HepG2 (cell line): ENCODE results near the gene EFCAB11. TPM values are rescaled to one million over a fixed set of nuclear protein-coding genes. Genes with fewer than 3 reads are reported as not detected.
A peak's percentile ranks its signal among the peaks of the same experiment; 100 is the strongest.

Source experiments
- DNMT1 ChIP-seq: sonication (generic); formaldehyde crosslinking; IDR thresholded peaks from 2 replicates; pipeline ENCODE4 v1.5.1; 2020; ENCODE audit warnings: mild to moderate bottlenecking, missing genetic modification reagents
- GABPB1 ChIP-seq: IDR thresholded peaks from 2 replicates; pipeline ENCODE4 v1.6.1; 2016; ENCODE audit warnings: mild to moderate bottlenecking, missing genetic modification reagents, moderate library complexity, missing compliant biosample characterization
- IRX3 ChIP-seq: sonication (generic); formaldehyde crosslinking; IDR thresholded peaks from 2 replicates; pipeline ENCODE4 v1.8.1; 2023; ENCODE audit warnings: mild to moderate bottlenecking, low read depth, missing genetic modification reagents, borderline replicate concordance
- NPAS2 ChIP-seq: sonication (generic); formaldehyde crosslinking; IDR thresholded peaks from 2 replicates; pipeline ENCODE4 v1.8.0; 2022; ENCODE audit warnings: mild to moderate bottlenecking, missing genetic modification reagents, borderline replicate concordance
- PHF20 ChIP-seq: sonication (generic); formaldehyde crosslinking; IDR thresholded peaks from 2 replicates; pipeline ENCODE4 v1.5.0; 2020; ENCODE audit warnings: mild to moderate bottlenecking, missing genetic modification reagents
- SALL1 ChIP-seq: sonication (generic); formaldehyde crosslinking; IDR thresholded peaks from 2 replicates; pipeline ENCODE4 v1.8.0; 2022; ENCODE audit warnings: mild to moderate bottlenecking, missing genetic modification reagents
- SRSF1 ChIP-seq: fragments of 200-400 bp; formaldehyde crosslinking; optimal IDR thresholded peaks from 2 replicates; pipeline ENCODE3; 2017; ENCODE audit warnings: mild to moderate bottlenecking, low read depth, low read length, moderate library complexity
- SRSF9 ChIP-seq: fragments of 200-400 bp; formaldehyde crosslinking; IDR thresholded peaks from 2 replicates; pipeline ENCODE4 v1.6.1; 2018; ENCODE audit warnings: borderline replicate concordance, mild to moderate bottlenecking, low read depth, low read length; ENCODE audit not compliant: insufficient read depth, poor library complexity, severe bottlenecking
- TP53 ChIP-seq: sonication (generic); formaldehyde crosslinking; conservative IDR thresholded peaks from 2 replicates; pipeline ENCODE4 v1.4.0; 2020; ENCODE audit warnings: missing genetic modification reagents
- TRIM24 ChIP-seq: sonication (generic); formaldehyde crosslinking; IDR thresholded peaks from 2 replicates; pipeline ENCODE4 v1.8.0; 2022; ENCODE audit warnings: mild to moderate bottlenecking, missing genetic modification reagents
- U2AF1 ChIP-seq: fragments of 200-400 bp; formaldehyde crosslinking; optimal IDR thresholded peaks from 2 replicates; pipeline ENCODE3; 2017; ENCODE audit warnings: mild to moderate bottlenecking, low read depth, low read length
- ZNF124 ChIP-seq: sonication (generic); formaldehyde crosslinking; IDR thresholded peaks from 2 replicates; pipeline ENCODE4 v1.4.0; 2020; ENCODE audit warnings: missing genetic modification reagents
- ZNF205 ChIP-seq: IDR thresholded peaks from 2 replicates; pipeline ENCODE4 v1.6.1; 2018; ENCODE audit warnings: missing biosample characterization, missing genetic modification reagents
- ZNF460 ChIP-seq: sonication (generic); formaldehyde crosslinking; IDR thresholded peaks from 2 replicates; pipeline ENCODE4 v1.5.1; 2020; ENCODE audit warnings: missing genetic modification reagents, mild to moderate bottlenecking, borderline replicate concordance
- polyA plus RNA-seq, 8 experiments: library from polyadenylated mRNA; depleted of rRNA in 3 of 8; stranded (reverse) in 7 of 8; unstranded in 1 of 8; fragments of >200 nt; fragmentation: Illumina TruSeq in 4 of 8; extraction: Trizol in 4 of 8; gene quantifications; 2 replicates each; pipeline versions ENCODE4 v1.2.1 to v1.2.3, GENCODE V29; 2011 to 2016; ENCODE audit warnings: low read depth in 4 of 8, missing spikeins in 1 of 8, mixed read lengths in 1 of 8; ENCODE audit not compliant: insufficient read depth in 1 of 8
- total RNA-seq, 5 experiments: library from RNA; depleted of rRNA; stranded (reverse); fragments of >200 nt; fragmentation: Illumina TruSeq; extraction: Trizol; gene quantifications; 2 replicates each; pipeline ENCODE4 v1.2.3, GENCODE V29; 2016; ENCODE audit warnings: low read depth in 1 of 5
- TF ChIP-seq, protein P1 (sequence below): fragments of 450-650 bp; IDR thresholded peaks from 2 replicates; pipeline ENCODE4 v1.6.1; 2017; ENCODE audit warnings: mild to moderate bottlenecking
- TF ChIP-seq, protein P2 (sequence below): sonication (generic); formaldehyde crosslinking; IDR thresholded peaks from 2 replicates; pipeline ENCODE4 v1.4.0; 2020; ENCODE audit warnings: missing genetic modification reagents
- TF ChIP-seq, protein P3 (sequence below): sonication (generic); formaldehyde crosslinking; IDR thresholded peaks from 2 replicates; pipeline ENCODE4 v1.4.0; 2020; ENCODE audit warnings: missing genetic modification reagents, borderline replicate concordance

The EFCAB11 gene
- total and polyA plus RNA-seq, 2 of the 13 experiments (the other 11 are each of a cell fraction or from before 2014, with no cell fraction given), result 8.2 to 31.5 TPM

DNA sequence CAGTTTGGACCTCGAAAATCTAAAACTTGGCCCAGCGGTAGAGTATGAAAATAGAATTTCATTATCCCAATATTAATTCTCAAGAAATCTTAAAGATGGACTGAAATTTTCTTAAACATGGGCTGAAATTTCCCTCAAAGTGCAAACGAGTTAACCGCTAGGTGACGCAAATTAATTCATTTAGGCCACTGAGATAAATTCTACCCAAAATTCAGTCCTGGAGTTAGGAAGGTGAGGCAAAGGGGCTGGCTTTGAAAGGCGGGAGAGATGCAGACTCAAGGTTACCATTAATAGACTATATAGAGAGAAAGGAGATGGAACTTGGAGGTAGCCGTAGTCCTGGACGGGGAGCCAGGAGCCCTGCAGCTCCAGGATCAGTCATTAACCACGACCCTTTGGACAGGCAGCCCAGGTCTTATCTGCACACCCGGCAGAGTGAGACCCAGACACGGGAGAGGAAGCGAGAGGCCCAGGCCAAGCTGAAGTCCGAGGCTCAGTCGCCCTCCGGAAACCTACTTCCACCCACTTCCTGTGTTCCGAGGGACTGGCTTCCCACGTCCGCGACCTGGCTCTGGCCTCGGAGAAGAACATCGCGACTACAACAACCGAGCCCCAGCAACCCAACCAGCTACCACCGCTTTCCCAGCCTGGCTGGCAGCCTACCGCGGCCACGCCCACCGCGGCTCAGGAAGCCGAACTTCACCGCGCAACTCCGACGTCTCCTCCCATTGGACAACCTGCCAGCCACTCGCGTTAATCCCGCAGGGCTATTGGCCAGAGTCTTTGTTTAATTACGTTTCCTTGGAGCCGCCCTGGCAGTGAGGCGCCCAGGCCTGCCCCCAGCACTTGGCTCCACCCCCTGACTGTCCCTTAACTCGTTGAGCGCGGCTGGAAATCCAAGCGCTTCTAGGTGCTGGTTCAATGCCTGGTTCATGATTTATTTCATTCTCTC lies at the start of gene EFCAB11 (continued):
- peak; percentile 79 for TF ChIP-seq PHF20 (CRISPR knock-in tag)
- TF ChIP-seq ZNF460 (CRISPR knock-in tag), result no peak
- TF ChIP-seq, protein P1, sequence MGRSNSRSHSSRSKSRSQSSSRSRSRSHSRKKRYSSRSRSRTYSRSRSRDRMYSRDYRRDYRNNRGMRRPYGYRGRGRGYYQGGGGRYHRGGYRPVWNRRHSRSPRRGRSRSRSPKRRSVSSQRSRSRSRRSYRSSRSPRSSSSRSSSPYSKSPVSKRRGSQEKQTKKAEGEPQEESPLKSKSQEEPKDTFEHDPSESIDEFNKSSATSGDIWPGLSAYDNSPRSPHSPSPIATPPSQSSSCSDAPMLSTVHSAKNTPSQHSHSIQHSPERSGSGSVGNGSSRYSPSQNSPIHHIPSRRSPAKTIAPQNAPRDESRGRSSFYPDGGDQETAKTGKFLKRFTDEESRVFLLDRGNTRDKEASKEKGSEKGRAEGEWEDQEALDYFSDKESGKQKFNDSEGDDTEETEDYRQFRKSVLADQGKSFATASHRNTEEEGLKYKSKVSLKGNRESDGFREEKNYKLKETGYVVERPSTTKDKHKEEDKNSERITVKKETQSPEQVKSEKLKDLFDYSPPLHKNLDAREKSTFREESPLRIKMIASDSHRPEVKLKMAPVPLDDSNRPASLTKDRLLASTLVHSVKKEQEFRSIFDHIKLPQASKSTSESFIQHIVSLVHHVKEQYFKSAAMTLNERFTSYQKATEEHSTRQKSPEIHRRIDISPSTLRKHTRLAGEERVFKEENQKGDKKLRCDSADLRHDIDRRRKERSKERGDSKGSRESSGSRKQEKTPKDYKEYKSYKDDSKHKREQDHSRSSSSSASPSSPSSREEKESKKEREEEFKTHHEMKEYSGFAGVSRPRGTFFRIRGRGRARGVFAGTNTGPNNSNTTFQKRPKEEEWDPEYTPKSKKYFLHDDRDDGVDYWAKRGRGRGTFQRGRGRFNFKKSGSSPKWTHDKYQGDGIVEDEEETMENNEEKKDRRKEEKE, result no peak
- 0 out of 2 replicates have a peak, but pooled peaks have one; percentile 27 for TF ChIP-seq DNMT1 (CRISPR knock-in tag)
- TF ChIP-seq, protein P2, sequence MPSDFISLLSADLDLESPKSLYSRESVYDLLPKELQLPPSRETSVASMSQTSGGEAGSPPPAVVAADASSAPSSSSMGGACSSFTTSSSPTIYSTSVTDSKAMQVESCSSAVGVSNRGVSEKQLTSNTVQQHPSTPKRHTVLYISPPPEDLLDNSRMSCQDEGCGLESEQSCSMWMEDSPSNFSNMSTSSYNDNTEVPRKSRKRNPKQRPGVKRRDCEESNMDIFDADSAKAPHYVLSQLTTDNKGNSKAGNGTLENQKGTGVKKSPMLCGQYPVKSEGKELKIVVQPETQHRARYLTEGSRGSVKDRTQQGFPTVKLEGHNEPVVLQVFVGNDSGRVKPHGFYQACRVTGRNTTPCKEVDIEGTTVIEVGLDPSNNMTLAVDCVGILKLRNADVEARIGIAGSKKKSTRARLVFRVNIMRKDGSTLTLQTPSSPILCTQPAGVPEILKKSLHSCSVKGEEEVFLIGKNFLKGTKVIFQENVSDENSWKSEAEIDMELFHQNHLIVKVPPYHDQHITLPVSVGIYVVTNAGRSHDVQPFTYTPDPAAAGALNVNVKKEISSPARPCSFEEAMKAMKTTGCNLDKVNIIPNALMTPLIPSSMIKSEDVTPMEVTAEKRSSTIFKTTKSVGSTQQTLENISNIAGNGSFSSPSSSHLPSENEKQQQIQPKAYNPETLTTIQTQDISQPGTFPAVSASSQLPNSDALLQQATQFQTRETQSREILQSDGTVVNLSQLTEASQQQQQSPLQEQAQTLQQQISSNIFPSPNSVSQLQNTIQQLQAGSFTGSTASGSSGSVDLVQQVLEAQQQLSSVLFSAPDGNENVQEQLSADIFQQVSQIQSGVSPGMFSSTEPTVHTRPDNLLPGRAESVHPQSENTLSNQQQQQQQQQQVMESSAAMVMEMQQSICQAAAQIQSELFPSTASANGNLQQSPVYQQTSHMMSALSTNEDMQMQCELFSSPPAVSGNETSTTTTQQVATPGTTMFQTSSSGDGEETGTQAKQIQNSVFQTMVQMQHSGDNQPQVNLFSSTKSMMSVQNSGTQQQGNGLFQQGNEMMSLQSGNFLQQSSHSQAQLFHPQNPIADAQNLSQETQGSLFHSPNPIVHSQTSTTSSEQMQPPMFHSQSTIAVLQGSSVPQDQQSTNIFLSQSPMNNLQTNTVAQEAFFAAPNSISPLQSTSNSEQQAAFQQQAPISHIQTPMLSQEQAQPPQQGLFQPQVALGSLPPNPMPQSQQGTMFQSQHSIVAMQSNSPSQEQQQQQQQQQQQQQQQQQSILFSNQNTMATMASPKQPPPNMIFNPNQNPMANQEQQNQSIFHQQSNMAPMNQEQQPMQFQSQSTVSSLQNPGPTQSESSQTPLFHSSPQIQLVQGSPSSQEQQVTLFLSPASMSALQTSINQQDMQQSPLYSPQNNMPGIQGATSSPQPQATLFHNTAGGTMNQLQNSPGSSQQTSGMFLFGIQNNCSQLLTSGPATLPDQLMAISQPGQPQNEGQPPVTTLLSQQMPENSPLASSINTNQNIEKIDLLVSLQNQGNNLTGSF (CRISPR knock-in tag), result no peak
- no peak for TF ChIP-seq ZNF205 (CRISPR knock-in tag)
- no peak for TF ChIP-seq U2AF1
- TF ChIP-seq, protein P3, sequence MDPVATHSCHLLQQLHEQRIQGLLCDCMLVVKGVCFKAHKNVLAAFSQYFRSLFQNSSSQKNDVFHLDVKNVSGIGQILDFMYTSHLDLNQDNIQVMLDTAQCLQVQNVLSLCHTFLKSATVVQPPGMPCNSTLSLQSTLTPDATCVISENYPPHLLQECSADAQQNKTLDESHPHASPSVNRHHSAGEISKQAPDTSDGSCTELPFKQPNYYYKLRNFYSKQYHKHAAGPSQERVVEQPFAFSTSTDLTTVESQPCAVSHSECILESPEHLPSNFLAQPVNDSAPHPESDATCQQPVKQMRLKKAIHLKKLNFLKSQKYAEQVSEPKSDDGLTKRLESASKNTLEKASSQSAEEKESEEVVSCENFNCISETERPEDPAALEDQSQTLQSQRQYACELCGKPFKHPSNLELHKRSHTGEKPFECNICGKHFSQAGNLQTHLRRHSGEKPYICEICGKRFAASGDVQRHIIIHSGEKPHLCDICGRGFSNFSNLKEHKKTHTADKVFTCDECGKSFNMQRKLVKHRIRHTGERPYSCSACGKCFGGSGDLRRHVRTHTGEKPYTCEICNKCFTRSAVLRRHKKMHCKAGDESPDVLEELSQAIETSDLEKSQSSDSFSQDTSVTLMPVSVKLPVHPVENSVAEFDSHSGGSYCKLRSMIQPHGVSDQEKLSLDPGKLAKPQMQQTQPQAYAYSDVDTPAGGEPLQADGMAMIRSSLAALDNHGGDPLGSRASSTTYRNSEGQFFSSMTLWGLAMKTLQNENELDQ (CRISPR knock-in tag), result no peak
- TF ChIP-seq ZNF124 (CRISPR knock-in tag), result peak; percentile 57; the same call in 1 of the 2 replicates
- TF ChIP-seq NPAS2 (CRISPR knock-in tag), result no peak
- peak; percentile 83 for TF ChIP-seq SALL1
- TF ChIP-seq SRSF9, result no peak
- peak; percentile 80 for TF ChIP-seq SRSF1
- no peak for TF ChIP-seq IRX3 (CRISPR knock-in tag)
- TF ChIP-seq TRIM24, result no peak
- peak; percentile 86 for TF ChIP-seq GABPB1
- TF ChIP-seq TP53 (CRISPR knock-in tag), result no peak
